SK-N-SH (cell line): ENCODE data around the gene EFCAB11. TPM values are rescaled to one million over a fixed set of nuclear protein-coding genes. Genes with fewer than 3 reads are reported as not detected.

Source experiments
- CTCF ChIA-PET: fragments of 300-600, 350-600 bp; formaldehyde crosslinking; extraction: SDS; loops from one replicate; lab custom pipeline; 2021; lab: Yijun Ruan, JAX
- POLR2A ChIA-PET: fragments of 350-600 bp; sonication (Branson Sonifier 250); formaldehyde crosslinking; extraction: SDS; loops from one replicate; lab custom pipeline; 2020; ENCODE audit warnings: antibody characterized with exemption, inconsistent platforms; lab: Yijun Ruan, JAX
- DNase-seq: peaks from one replicate; pipeline ENCODE4 v3.0.0; 2012
- H2AFZ ChIP-seq: fragments of 200-600 bp; sonication (generic); 2 replicates; pipeline ENCODE4 v1.8.1; 2016; ENCODE audit warnings: antibody characterized with exemption, mild to moderate bottlenecking, low read depth
- H3F3A ChIP-seq: fragments of 200-600 bp; sonication (generic); replicated peaks from 2 replicates; pipeline ENCODE3; 2016; ENCODE audit warnings: antibody characterized with exemption, mild to moderate bottlenecking; ENCODE audit not compliant: insufficient read depth
- H3K27ac ChIP-seq, 2 experiments: fragments of 200-500 bp in 1 of 2; fragments of 200-600 bp in 1 of 2; sonication (Bioruptor generic) in 1 of 2; sonication (generic), shearing (Covaris generic) in 1 of 2; 2 replicates each; pipeline versions ENCODE4 v1.5.1 to v1.6.1; 2014 to 2016; ENCODE audit warnings: low read depth in 2 of 2, inconsistent platforms in 1 of 2, low read length in 1 of 2, mild to moderate bottlenecking in 1 of 2, mixed read lengths in 1 of 2
- H3K27me3 ChIP-seq: fragments of 200-600 bp; sonication (generic), shearing (Covaris generic); 2 replicates; pipeline ENCODE4 v1.6.1; 2016; ENCODE audit warnings: mixed run types; ENCODE audit not compliant: insufficient read depth
- H3K36me3 ChIP-seq, 2 experiments: fragments of 200-500 bp in 1 of 2; fragments of 200-600 bp in 1 of 2; sonication (Bioruptor generic) in 1 of 2; sonication (generic) in 1 of 2; replicated peaks in 1 of 2; 2 replicates each; pipeline versions ENCODE3 to v1.5.1; 2014 to 2016; ENCODE audit warnings: low read length in 1 of 2, mild to moderate bottlenecking in 1 of 2; ENCODE audit not compliant: insufficient read depth in 2 of 2, control insufficient read depth in 1 of 2
- H3K4me1 ChIP-seq, 2 experiments: fragments of 200-500 bp in 1 of 2; fragments of 200-600 bp in 1 of 2; sonication (Bioruptor generic) in 1 of 2; sonication (generic), shearing (Covaris generic) in 1 of 2; 2 replicates each; pipeline versions ENCODE4 v1.5.1 to v1.6.1; 2014 to 2016; ENCODE audit warnings: low read depth in 1 of 2, low read length in 1 of 2, mixed run types in 1 of 2; ENCODE audit not compliant: insufficient read depth in 2 of 2, control insufficient read depth in 1 of 2
- H3K4me2 ChIP-seq: fragments of 200-600 bp; sonication (generic), shearing (Covaris generic); 2 replicates; pipeline ENCODE4 v1.6.1; 2017; ENCODE audit warnings: mixed run types
- H3K4me3 ChIP-seq, 2 experiments: fragments of 200-500 bp in 1 of 2; fragments of 200-600 bp in 1 of 2; sonication (Bioruptor generic) in 1 of 2; sonication (generic), shearing (Covaris generic) in 1 of 2; 2 replicates each; pipeline versions ENCODE4 v1.5.1 to v1.8.1; 2014 to 2016; ENCODE audit warnings: low read depth in 2 of 2, inconsistent platforms in 1 of 2, low read length in 1 of 2, mild to moderate bottlenecking in 1 of 2, mixed read lengths in 1 of 2, moderate library complexity in 1 of 2
- H3K79me2 ChIP-seq: fragments of 200-600 bp; sonication (generic); 2 replicates; pipeline ENCODE4 v1.8.1; 2017; ENCODE audit warnings: mild to moderate bottlenecking; ENCODE audit not compliant: insufficient read depth
- H3K9ac ChIP-seq: fragments of 200-600 bp; sonication (generic); 2 replicates; pipeline ENCODE4 v1.6.1; 2017; ENCODE audit warnings: mixed run types
- H3K9me2 ChIP-seq: fragments of 200-600 bp; sonication (generic); 2 replicates; pipeline ENCODE4 v1.6.1; 2017; ENCODE audit warnings: mixed run types
- H3K9me3 ChIP-seq: fragments of 200-600 bp; sonication (generic); 2 replicates; pipeline ENCODE4 v1.6.1; 2017; ENCODE audit warnings: mixed run types, mild to moderate bottlenecking, moderate library complexity
- H4K20me1 ChIP-seq: fragments of 200-600 bp; sonication (generic); 2 replicates; pipeline ENCODE4 v1.6.1; 2017; ENCODE audit warnings: mild to moderate bottlenecking, mixed run types; ENCODE audit not compliant: insufficient read depth
- CHD2 ChIP-seq: fragments of 150-350 bp; IDR thresholded peaks from 2 replicates; pipeline ENCODE4 v1.6.1; 2018; ENCODE audit warnings: low read length; ENCODE audit not compliant: partially characterized antibody
- ELF1 ChIP-seq: IDR thresholded peaks from 2 replicates; pipeline ENCODE4 v1.4.0; 2012
- EP300 ChIP-seq, 2 experiments: IDR thresholded peaks; 2 replicates each; pipeline versions ENCODE4 v1.4.0 to v1.6.1; 2012; ENCODE audit warnings: borderline replicate concordance in 1 of 2, low read depth in 1 of 2, low read length in 1 of 2
- EZH2phosphoT487 ChIP-seq: fragments of 200-600 bp; sonication (generic); IDR thresholded peaks from 2 replicates; pipeline ENCODE4 v1.6.1; 2017; ENCODE audit warnings: low read depth, mixed run types, mild to moderate bottlenecking, antibody characterized with exemption, moderate library complexity, borderline replicate concordance
- FOXM1 ChIP-seq: IDR thresholded peaks from 2 replicates; pipeline ENCODE4 v1.4.0; 2012; ENCODE audit warnings: low read depth, mild to moderate bottlenecking
- GABPA ChIP-seq: IDR thresholded peaks from 2 replicates; pipeline ENCODE4 v1.4.0; 2012; ENCODE audit warnings: low read depth, mild to moderate bottlenecking
- JUND ChIP-seq: IDR thresholded peaks from 2 replicates; pipeline ENCODE4 v1.4.0; 2012
- MAX ChIP-seq: IDR thresholded peaks from 2 replicates; pipeline ENCODE4 v1.4.0; 2012; ENCODE audit warnings: low read depth
- NRF1 ChIP-seq: IDR thresholded peaks from 2 replicates; pipeline ENCODE4 v1.6.1; 2012; ENCODE audit warnings: low read depth, mild to moderate bottlenecking, low read length
- RAD21 ChIP-seq: IDR thresholded peaks from 2 replicates; pipeline ENCODE4 v1.6.1; 2012; ENCODE audit warnings: mild to moderate bottlenecking, low read length
- RCOR1 ChIP-seq: fragments of 150-350 bp; IDR thresholded peaks from 2 replicates; pipeline ENCODE4 v1.6.1; 2017; ENCODE audit warnings: antibody characterized with exemption, low read length
- REST ChIP-seq: IDR thresholded peaks from 2 replicates; pipeline ENCODE4 v1.6.1; 2012; ENCODE audit warnings: mild to moderate bottlenecking, low read depth, low read length, moderate library complexity
- RXRA ChIP-seq: IDR thresholded peaks from 2 replicates; pipeline ENCODE4 v1.4.0; 2012; ENCODE audit warnings: low read depth, mild to moderate bottlenecking, borderline replicate concordance
- SMC3 ChIP-seq: IDR thresholded peaks from 2 replicates; pipeline ENCODE4 v1.6.1; 2012; ENCODE audit warnings: low read depth, low read length, improper control_type of control experiment
- YY1 ChIP-seq: IDR thresholded peaks from 2 replicates; pipeline ENCODE4 v1.4.0; 2012; ENCODE audit warnings: low read depth, mild to moderate bottlenecking
- ZBTB33 ChIP-seq: IDR thresholded peaks from 2 replicates; pipeline ENCODE4 v1.4.0; 2012; ENCODE audit warnings: low read depth, borderline replicate concordance
- WGBS: methylation state at CpG from one replicate; pipeline ENCODE4 v1.1.6; 2017; ENCODE audit warnings: low lambda C conversion rate; 5-methylcytosine and 5-hydroxymethylcytosine counted together
- polyA plus RNA-seq, 3 experiments: library from polyadenylated mRNA; depleted of rRNA; stranded (reverse); fragments of >200 nt; gene quantifications; 2 replicates each; pipeline ENCODE4 v1.2.3, GENCODE V29; 2012
- TF ChIP-seq, protein P1 (sequence below): IDR thresholded peaks from 2 replicates; pipeline ENCODE4; 2012
- TF ChIP-seq, protein P2 (sequence below): fragments of 150-350 bp; IDR thresholded peaks from 2 replicates; pipeline ENCODE4 v1.6.1; 2016; ENCODE audit warnings: mild to moderate bottlenecking, low read depth, low read length

The EFCAB11 gene
- polyA plus RNA-seq, 1 of the 3 experiments (the other 2 are of a cell fraction): 3.9 TPM

DNA sequence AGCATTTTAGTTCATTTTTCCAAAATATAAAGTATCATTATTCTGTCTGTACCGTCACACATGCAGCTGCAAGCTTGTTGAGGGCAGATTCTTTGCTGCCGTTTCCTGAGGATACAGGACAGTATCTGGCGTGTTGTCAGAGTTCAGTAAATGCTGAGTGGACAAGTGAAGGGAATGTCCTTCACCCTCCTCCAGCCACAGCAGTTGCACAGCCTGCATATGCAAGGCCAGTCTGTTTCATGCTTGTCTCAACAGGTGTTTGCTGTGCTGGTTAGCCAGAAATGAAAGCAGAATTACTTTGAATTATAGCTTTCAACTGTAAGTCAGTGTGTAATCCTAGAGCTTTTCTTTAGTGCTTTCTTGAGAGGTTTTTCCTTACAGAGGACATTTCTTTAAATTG, 37.7 kb upstream of the EFCAB11 start:
- Histone ChIP-seq H3K36me3 (peaks cover 67 to 82% of the 10 kb centered on the region in 2 experiments), H3K27ac (no peak overlapping the region), H4K20me1 (no peaks in the 10 kb centered on the region), H3K27me3 (no peaks in the 10 kb centered on the region), H3K79me2 (no peaks in the 10 kb centered on the region), H3F3A (no peaks in the 10 kb centered on the region), H2AFZ (no peak overlapping the region), H3K9me3 (no peaks in the 10 kb centered on the region), H3K9me2 (no peaks in the 10 kb centered on the region), H3K4me1 (peaks cover 0 to 18% of the 10 kb centered on the region in 2 experiments; a peak in 2 of 4 replicates), H3K9ac (no peak overlapping the region), H3K4me2 (no peak overlapping the region), H3K4me3 (no peak overlapping the region)
- DNase-seq: no peak
- 90% methylated on average over 3 of the region's 3 CpGs for WGBS
- ChIA-PET CTCF (interaction anchor here (0.6 to 2.2 kb wide), 5 partner anchors 19 to 1803 kb away, joined by 3 to 17 read pairs (median 3); no protein-coding TSS in a partner anchor), POLR2A (no interaction called here)
- no peak for TF ChIP-seq SMC3
- no peak for TF ChIP-seq EZH2phosphoT487
- no peak for TF ChIP-seq CHD2
- no peak for TF ChIP-seq REST
- no peak for TF ChIP-seq RXRA
- no peak for TF ChIP-seq MAX
- TF ChIP-seq, protein P1, sequence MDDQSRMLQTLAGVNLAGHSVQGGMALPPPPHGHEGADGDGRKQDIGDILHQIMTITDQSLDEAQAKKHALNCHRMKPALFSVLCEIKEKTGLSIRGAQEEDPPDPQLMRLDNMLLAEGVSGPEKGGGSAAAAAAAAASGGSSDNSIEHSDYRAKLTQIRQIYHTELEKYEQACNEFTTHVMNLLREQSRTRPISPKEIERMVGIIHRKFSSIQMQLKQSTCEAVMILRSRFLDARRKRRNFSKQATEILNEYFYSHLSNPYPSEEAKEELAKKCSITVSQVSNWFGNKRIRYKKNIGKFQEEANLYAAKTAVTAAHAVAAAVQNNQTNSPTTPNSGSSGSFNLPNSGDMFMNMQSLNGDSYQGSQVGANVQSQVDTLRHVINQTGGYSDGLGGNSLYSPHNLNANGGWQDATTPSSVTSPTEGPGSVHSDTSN: no peak
- no peak for TF ChIP-seq EP300 (IDR thresholded peaks at IDR 0.05; ENCODE audit: borderline replicate concordance in 1 of 2, low read depth in 1 of 2, low read length in 1 of 2)
- TF ChIP-seq ZBTB33: no peak
- TF ChIP-seq RAD21: no peak
- TF ChIP-seq, protein P2, sequence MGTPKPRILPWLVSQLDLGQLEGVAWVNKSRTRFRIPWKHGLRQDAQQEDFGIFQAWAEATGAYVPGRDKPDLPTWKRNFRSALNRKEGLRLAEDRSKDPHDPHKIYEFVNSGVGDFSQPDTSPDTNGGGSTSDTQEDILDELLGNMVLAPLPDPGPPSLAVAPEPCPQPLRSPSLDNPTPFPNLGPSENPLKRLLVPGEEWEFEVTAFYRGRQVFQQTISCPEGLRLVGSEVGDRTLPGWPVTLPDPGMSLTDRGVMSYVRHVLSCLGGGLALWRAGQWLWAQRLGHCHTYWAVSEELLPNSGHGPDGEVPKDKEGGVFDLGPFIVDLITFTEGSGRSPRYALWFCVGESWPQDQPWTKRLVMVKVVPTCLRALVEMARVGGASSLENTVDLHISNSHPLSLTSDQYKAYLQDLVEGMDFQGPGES: no peak
- TF ChIP-seq YY1: no peak
- no peak for TF ChIP-seq ELF1
- TF ChIP-seq RCOR1: no peak
- TF ChIP-seq NRF1: no peak
- TF ChIP-seq FOXM1: no peak
- no peak for TF ChIP-seq JUND
- TF ChIP-seq GABPA: no peak
